ENCODE results near the gene UBAC2.

- TF ChIP-seq CTCF (IDR thresholded peaks at IDR 0.05; ENCODE audit: extremely low read depth in 1 of 2, insufficient read depth in 1 of 2, low read depth in 1 of 2, low read length in 2 of 2) (no peak), MYC (IDR thresholded peaks at IDR 0.05; ENCODE audit: low read depth, low read length) (no peak), EZH2 (IDR thresholded peaks at IDR 0.05; ENCODE audit: borderline replicate concordance, low read depth, low read length, severe bottlenecking) (no peak), POLR2A (IDR thresholded peaks at IDR 0.05; ENCODE audit: low read depth, low read length) (no peak), MAX (IDR thresholded peaks at IDR 0.05; ENCODE audit: insufficient read depth, insufficient read length) (no peak), POLR2AphosphoS5 (IDR thresholded peaks at IDR 0.05; ENCODE audit: insufficient read depth, low read depth, low read length) (no peak), JUN (IDR thresholded peaks at IDR 0.05; ENCODE audit: borderline replicate concordance, insufficient read depth, insufficient read length, low read depth) (no peak)
Observed at GRCh38 chr13:99279637-99280036, 79.0 kb downstream of the UBAC2 start.
